Keratinocyte (primary cell): ENCODE data around the gene TEX19. TPM values are rescaled to one million over a fixed set of nuclear protein-coding genes. Genes with fewer than 3 reads are reported as not detected.
A peak's percentile ranks its signal among the peaks of the same experiment; 100 is the strongest.

Experiments
- DNase-seq: peaks from one replicate; pipeline ENCODE4 v3.0.0-alpha.2; 2011; ENCODE audit warnings: low read depth, missing footprints, low spot score
- FAIRE-seq: peaks from 2 replicates; lab custom pipeline; 2011; peaks lifted over from hg19 to GRCh38; lab: Jason Lieb, UNC
- H2AFZ ChIP-seq: 2 replicates; pipeline ENCODE4 v1.6.0; 2012; ENCODE audit warnings: low read length, control low read depth, inconsistent platforms; ENCODE audit not compliant: control insufficient read depth
- H3K27ac ChIP-seq: 2 replicates; pipeline ENCODE4 v1.5.1; 2011; ENCODE audit warnings: low read length; ENCODE audit not compliant: control insufficient read depth, insufficient read depth
- H3K27me3 ChIP-seq: 3 replicates; pipeline ENCODE4 v1.6.0; 2011; ENCODE audit warnings: low read length; ENCODE audit not compliant: control insufficient read depth, insufficient read depth; ENCODE audit errors: extremely low read depth
- H3K36me3 ChIP-seq, 2 experiments: 2 replicates in 1 of 2; 3 replicates in 1 of 2; pipeline ENCODE4 v1.5.1; 2011; ENCODE audit warnings: low read length in 2 of 2, mild to moderate bottlenecking in 1 of 2; ENCODE audit not compliant: control insufficient read depth in 2 of 2, insufficient read depth in 2 of 2; ENCODE audit errors: extremely low read depth in 1 of 2
- H3K4me1 ChIP-seq: 3 replicates; pipeline ENCODE4 v1.5.1; 2011; ENCODE audit warnings: low read length; ENCODE audit not compliant: control insufficient read depth, insufficient read depth; ENCODE audit errors: extremely low read depth
- H3K4me2 ChIP-seq: 3 replicates; pipeline ENCODE4 v1.6.0; 2011; ENCODE audit warnings: low read depth, low read length; ENCODE audit not compliant: control insufficient read depth, insufficient read depth; ENCODE audit errors: extremely low read depth
- H3K4me3 ChIP-seq, 3 experiments: fragments of 200-600 bp in 1 of 3; sonication (generic) in 1 of 3; 2 replicates in 2 of 3; 3 replicates in 1 of 3; pipeline ENCODE4 v1.5.1; 2011 to 2016; ENCODE audit warnings: low read length in 3 of 3, mild to moderate bottlenecking in 3 of 3, control low read depth in 2 of 3, inconsistent platforms in 1 of 3, low read depth in 1 of 3, mixed read lengths in 1 of 3, mixed run types in 1 of 3, moderate library complexity in 1 of 3; ENCODE audit not compliant: control insufficient read depth in 2 of 3, insufficient read depth in 2 of 3; ENCODE audit errors: extremely low read depth in 1 of 3
- H3K79me2 ChIP-seq: 2 replicates; pipeline ENCODE4 v1.6.0; 2012; ENCODE audit warnings: low read length; ENCODE audit not compliant: control insufficient read depth, insufficient read depth
- H3K9ac ChIP-seq: 3 replicates; pipeline ENCODE4 v1.6.0; 2011; ENCODE audit warnings: low read length; ENCODE audit not compliant: control insufficient read depth, insufficient read depth; ENCODE audit errors: extremely low read depth
- H3K9me1 ChIP-seq: 3 replicates; pipeline ENCODE4 v1.6.0; 2011; ENCODE audit warnings: low read length; ENCODE audit not compliant: control insufficient read depth, insufficient read depth; ENCODE audit errors: extremely low read depth
- H3K9me3 ChIP-seq: 2 replicates; pipeline ENCODE4 v1.5.1; 2012; ENCODE audit warnings: low read depth, low read length; ENCODE audit not compliant: control insufficient read depth
- H4K20me1 ChIP-seq: 3 replicates; pipeline ENCODE4 v1.6.0; 2011; ENCODE audit warnings: low read length; ENCODE audit not compliant: control insufficient read depth, insufficient read depth; ENCODE audit errors: extremely low read depth
- CTCF ChIP-seq, 3 experiments: IDR thresholded peaks in 1 of 3; conservative IDR thresholded peaks in 1 of 3; optimal IDR thresholded peaks in 1 of 3; 2 replicates in 2 of 3; 3 replicates in 1 of 3; pipeline versions ENCODE3 to v1.5.1; 2011; ENCODE audit warnings: low read length in 3 of 3, mild to moderate bottlenecking in 3 of 3, moderate library complexity in 2 of 3, control low read depth in 1 of 3, inconsistent platforms in 1 of 3; ENCODE audit not compliant: insufficient read depth in 2 of 3; ENCODE audit errors: extremely low read depth in 1 of 3
- EZH2 ChIP-seq: IDR thresholded peaks from one replicate; pipeline ENCODE4 v1.6.1; 2012; ENCODE audit warnings: inconsistent platforms, mild to moderate bottlenecking, low read length, moderate library complexity
- dilution Hi-C: fragments of 300-500 bp; cut with MboI; formaldehyde crosslinking; loops from one replicate; pipeline ENCODE4 v1.7.0; 2020; ENCODE audit warnings: low sequenced_read_pairs; ENCODE audit not compliant: extremely low pct_ligation_motif_present
- polyA plus RNA-seq, 5 experiments: library from polyadenylated mRNA; depleted of rRNA in 3 of 5; stranded (reverse) in 3 of 5; stranded (forward) in 1 of 5; unstranded in 1 of 5; fragments of >200 nt; gene quantifications; 1 replicate in 1 of 5; 2 replicates in 3 of 5; 3 replicates in 1 of 5; pipeline versions ENCODE4 v1.2.1 to v1.2.3, GENCODE V29; 2011 to 2012; ENCODE audit warnings: missing spikeins in 2 of 5, low read depth in 1 of 5, low replicate concordance in 1 of 5

Gene TEX19
- polyA plus RNA-seq, 1 donor (not counting 4 experiments of a cell fraction or from before 2014, with no cell fraction given), result not detected

GRCh38 chr17:82369211-82369610 is 10.2 kb downstream of the TEX19 start:
- no peaks in the 10 kb centered on the region for H4K20me1 ChIP-seq
- no peak for DNase-seq
- dilution Hi-C loops, result no loop called here
- TF ChIP-seq CTCF (optimal IDR thresholded peaks at IDR 0.05 in 1 of 3, IDR thresholded peaks at IDR 0.05 in 1 of 3, conservative IDR thresholded peaks at IDR 0.05 in 1 of 3; ENCODE audit: extremely low read depth in 1 of 3, insufficient read depth in 2 of 3, low read length in 3 of 3), result no peak
- TF ChIP-seq EZH2, result no peak
- no peaks in the 10 kb centered on the region for H3K9me1 ChIP-seq
- no peak overlapping the region for H3K4me2 ChIP-seq
- H3K27ac ChIP-seq, result no peak overlapping the region
- no peaks in the 10 kb centered on the region for H3K36me3 ChIP-seq
- peaks cover 3% of the 10 kb centered on the region for H3K4me1 ChIP-seq
- H3K79me2 ChIP-seq, result no peaks in the 10 kb centered on the region
- no peak overlapping the region for H2AFZ ChIP-seq
- H3K4me3 ChIP-seq, result no peak overlapping the region
- no peak overlapping the region for H3K9ac ChIP-seq
- FAIRE-seq, result no peak
- H3K27me3 ChIP-seq, result peaks cover 45% of the 10 kb centered on the region
- no peaks in the 10 kb centered on the region for H3K9me3 ChIP-seq

GRCh38 chr17:82370471-82371332 is 11.7 kb downstream of the TEX19 start:
- no peak for FAIRE-seq
- Histone ChIP-seq H3K79me2 (no peaks in the 10 kb centered on the region), H3K4me3 (peak overlapping the region in 2 of 3 experiments; percentile 25 to 54), H3K9me1 (no peaks in the 10 kb centered on the region), H3K36me3 (no peaks in the 10 kb centered on the region), H2AFZ (no peak overlapping the region), H4K20me1 (no peaks in the 10 kb centered on the region), H3K4me2 (peak overlapping the region; percentile 70), H3K9ac (no peak overlapping the region), H3K9me3 (no peaks in the 10 kb centered on the region), H3K27ac (no peak overlapping the region), H3K4me1 (peaks cover 3% of the 10 kb centered on the region), H3K27me3 (peaks cover 60% of the 10 kb centered on the region)
- dilution Hi-C loops, result no loop called here
- no peak for DNase-seq
- no peak for TF ChIP-seq CTCF (optimal IDR thresholded peaks at IDR 0.05 in 1 of 3, IDR thresholded peaks at IDR 0.05 in 1 of 3, conservative IDR thresholded peaks at IDR 0.05 in 1 of 3; ENCODE audit: extremely low read depth in 1 of 3, insufficient read depth in 2 of 3, low read length in 3 of 3)
